HG03521 (cell line): ENCODE measurements around the gene NR4A2.
"Not testable (repeated sequence)": the region's sequence is repeated elsewhere in the genome, so short reads cannot be mapped to it uniquely, and the experiment has no call there.

ENCODE experiments used
- ATAC-seq: cut with Tn5 transposase; IDR thresholded peaks from one replicate; pipeline ENCODE4 v1.9.1; 2021; ENCODE audit warnings: mild to moderate bottlenecking, moderate library complexity; ENCODE audit not compliant: unreplicated experiment

The NR4A2 gene

DNA sequence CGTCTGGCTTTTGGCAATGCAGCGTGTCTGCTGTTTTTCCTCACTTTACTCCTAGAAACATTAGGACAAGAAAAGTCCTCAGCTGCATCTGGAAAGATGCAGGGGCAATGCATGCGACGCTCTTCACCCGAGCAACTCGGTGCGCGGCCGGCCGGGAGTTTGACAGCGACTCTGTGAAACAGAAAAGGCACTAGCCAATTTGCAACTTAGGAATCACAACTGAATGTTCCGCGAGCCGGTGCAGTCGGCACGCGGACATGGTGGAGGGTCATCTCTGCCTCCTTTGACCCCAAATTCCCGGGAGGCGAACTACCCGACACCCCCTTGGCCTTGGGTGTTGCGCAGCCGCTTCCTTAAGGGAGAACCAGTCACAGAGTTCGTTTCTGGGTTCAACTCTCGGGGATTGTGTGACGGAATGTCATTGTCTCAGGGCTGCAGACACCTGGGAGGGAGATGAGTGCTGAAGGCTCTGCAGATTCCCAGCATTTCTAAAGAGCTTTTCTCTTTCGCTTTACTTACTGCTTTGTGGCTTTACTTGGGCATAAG is 9.8 kb downstream of the NR4A2 start:
- ATAC-seq: no peak

DNA sequence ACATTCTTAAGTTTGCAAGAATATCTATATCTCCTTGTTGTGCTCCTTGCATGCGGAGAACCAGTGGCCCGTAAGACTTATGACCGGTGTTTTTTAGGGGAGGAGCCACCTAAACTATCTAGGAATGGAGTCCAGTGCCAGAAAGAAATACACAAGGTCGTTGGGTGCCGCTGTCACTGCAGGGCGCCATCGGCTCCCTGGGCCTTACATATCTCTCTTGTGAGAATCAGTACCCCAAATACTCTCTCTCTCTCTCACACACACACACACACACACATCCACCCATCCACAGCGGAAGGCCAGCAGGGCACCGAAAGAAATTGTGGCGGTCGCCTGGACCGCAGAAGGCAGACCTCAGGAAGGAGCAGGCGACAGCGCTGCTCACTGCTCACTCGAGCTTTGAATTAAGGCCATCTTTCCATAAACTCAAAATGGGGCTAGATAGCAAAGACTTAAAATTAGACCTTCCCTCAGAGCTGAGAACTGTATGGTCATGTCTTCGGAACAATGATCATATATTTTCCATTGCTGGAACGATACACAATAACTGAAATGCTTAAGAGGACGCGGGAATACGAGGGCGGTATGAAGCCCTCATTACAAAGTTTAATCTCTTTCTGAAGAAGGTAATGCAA is 10.4 kb downstream of the NR4A2 start:
- ATAC-seq: no peak

DNA sequence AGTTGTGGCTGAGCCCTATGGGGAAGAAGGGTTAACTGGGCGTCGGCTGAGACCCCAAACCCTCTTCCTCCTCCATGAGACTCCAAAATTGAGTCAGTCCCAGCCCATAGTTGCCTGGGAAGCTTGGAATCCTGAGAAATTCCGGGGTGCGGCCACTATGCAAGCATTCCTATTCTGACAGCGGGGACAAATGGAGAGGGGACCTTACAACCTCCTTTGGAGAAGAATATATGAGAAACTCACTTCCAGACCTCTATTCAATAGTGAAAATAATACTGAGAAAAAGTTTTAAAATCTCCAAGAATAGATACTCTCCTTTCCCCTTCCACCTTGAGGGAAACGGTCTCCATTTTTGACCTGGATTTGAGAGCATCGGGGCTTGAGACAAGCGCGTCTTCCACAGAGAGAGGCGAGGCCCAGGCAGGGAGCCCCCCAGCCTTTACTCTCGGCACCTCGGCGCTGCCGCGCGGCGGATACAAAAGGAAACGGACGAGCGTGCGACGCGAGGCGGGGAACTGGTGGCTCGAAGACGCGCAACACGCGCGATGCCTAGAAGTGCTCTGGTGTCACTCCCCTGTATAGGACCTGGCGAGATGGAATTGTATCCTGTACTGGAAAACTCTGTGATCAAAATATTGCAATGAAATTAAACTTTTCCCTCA is 11.1 kb downstream of the NR4A2 start:
- no peak for ATAC-seq

DNA sequence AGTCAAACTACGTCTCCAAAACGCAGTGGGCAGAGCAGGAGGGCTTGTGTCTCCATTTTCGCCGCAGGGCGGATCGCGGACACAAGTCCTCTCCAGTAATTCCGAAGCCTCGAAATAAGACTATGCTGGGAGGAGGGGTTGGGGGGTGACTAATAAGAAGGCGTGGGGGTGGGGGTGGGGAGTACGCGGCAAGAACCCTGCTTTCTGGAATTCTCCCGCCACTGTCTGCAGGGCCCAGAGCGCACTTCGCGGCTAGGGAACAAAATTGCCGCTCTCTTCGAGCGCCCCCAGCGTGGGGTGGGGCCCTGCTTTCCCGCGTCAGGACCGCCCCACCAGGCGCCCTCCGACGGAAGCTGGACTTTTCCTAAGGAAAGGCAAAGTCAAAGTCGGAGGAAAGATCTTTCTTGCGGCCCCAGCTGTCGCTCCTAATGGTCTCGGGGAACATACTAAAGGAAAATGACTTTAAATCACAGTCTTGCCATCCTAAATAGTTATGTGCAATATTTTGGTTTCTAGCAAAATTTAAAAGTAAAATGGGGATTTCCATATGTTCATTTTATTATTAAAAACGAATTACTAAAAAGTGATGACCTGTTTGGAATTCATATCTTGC is 11.9 kb downstream of the NR4A2 start:
- no peak for ATAC-seq

DNA sequence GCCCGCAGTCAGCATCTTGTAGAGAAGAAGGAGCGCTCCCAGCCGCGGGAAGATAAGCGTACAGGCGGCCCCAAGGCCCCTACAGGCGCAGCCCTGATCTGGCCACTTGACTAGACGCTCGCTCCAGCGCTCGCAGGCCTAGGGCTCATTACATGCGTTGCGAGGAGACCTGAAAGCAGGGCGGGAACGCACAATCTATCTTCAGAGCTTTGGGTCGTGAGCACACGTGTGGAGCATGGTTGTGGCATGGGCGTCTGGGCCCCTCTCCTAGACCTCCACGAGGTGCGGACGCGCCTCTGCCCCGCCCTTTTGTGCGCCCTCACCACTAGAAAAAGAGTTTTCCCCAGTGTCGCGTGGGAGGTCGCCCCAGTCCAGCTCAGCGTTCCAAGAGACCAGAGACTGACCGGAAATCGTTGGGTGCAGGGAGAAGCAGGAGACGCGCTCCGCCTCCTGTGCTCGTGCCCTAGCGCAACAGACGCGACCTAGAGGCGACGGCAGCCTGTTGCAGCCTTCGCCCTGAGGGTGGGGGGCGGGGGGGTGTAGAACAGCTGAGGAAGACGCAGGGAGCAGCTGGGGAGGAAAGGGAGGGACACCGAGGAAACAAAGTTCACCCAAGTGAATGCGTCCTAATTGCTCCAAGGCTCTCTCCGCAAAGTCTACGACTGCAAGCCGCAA is 12.6 kb downstream of the NR4A2 start:
- ATAC-seq: no peak

DNA sequence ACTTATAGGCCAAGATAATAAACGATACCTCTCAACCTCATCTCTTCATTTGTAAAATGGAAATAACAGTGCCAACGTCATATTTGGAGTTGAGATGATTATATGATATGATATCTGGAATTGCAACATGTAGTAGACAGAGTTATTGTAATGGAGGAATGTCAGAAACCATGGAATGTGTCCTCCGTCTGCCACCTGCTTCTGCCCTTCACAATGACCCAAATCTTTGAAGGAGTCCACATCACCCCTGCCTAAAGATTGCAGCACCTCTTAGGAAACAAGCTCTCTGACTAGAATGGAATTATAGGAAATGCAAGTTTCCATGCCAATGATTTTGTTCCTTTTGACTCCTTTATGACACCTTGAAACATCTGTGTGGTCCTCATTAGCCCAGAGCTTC is 14.9 kb downstream of the NR4A2 start:
- no peak for ATAC-seq

DNA sequence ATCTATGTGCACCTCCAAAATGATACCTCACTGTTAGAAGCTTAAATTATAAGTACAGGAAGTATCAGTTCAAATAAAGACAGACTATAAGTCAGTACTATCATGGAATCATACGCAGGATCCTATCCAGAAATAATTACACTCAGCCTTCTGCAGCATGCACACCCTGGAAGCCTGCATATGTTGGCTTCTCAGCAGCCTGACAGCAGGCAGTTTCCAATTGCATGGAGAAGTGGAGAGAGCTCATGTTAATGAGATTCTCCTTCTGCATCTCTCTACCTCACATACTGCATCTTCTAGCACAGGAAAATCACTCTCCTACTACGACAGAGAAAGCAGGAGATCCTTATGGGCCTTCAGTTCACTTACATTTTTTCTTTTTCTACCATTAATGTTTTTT is 20.5 kb downstream of the NR4A2 start:
- ATAC-seq: no peak

DNA sequence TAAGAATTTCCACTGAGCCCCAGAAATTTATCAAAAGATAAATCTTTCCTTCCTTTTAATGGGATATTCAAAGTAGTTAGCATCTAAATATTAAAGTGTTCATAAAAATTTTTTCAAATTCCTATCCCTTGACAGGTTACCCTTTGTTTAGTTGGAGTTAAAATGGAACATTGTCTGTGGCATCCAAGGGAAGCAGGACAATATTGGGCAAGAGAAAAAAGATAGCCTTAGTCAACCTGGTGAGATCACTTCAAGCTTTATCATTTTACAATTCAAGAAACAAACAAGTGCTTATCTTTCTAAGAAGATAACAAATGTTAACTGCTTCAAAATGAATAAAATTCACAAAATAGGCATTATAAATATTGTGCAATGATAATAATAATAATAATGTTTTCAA is 21.7 kb downstream of the NR4A2 start:
- no peak for ATAC-seq

DNA sequence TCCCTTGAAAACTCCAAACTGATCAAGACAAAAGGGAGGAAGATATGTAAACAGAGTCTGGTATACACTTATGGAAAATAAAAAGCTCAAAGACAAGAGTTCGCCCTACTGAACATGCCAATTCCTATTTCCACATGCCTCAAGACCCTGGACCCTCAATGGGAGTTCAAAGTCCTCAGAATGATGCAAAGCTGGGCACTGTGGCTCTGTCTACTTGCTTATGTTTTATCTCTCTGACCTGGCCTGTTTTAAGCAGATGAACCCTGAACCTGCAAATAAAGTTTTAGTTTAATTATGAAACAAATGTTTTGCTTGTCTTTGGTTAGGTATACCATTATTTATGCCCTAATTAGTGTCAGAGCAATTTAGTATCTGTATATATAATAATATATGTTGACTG is 22.6 kb downstream of the NR4A2 start:
- ATAC-seq: no peak

DNA sequence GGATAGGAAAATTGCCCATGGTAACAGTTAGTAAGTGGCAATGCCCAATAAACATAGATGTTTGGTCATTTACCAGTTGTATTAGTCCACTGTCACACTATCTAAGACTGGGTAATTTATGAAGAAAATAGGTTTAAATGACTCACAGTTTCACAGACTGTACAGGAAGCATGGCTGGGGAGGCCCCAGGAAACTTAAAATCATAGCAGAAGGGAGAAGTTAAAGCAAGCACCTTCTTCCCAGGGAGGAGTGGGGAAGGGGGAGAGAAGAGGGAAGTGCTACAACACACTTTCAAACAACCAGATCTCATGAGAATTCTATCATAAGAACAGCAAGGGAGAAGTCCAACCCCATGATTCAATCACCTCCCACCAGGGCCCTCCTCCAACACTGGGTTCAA is 23.4 kb downstream of the NR4A2 start:
- ATAC-seq: no peak

DNA sequence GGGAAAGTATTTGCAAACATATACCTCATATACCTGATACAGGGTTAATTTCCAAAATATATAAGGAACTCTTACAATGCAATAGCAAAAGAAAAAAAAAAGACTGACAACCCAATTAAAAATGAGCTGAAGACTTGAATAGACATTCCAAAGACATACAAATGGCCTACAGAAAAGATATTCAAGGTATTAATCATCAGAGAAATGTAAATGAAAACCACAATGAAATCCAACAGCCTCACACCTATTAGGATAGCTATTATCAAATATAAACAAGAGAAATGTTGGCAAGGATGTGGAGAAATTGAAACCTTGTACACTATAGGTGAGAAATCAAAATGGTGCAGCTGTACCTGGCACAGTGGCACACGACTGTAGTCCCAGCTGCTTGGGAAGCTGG is 25.7 kb downstream of the NR4A2 start:
- no peak for ATAC-seq

DNA sequence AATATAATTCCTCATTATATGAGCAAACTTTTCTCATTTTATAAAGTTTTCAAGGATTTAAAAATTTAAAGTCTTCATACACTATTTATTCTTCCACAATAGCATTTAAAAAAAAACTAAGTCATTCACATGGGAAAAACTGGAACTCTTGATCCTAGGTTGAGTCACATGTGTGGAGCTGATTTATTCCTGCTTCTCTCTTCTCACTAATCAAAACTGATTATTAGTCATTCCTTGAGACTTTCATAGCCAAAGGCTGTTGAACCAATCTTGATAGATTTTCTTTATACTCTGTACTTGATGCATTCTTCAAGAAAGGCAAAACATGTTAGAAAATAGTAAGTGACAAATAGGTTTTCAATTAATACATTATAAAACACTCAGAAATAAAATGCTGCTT is 27.4 kb downstream of the NR4A2 start:
- no peak for ATAC-seq

DNA sequence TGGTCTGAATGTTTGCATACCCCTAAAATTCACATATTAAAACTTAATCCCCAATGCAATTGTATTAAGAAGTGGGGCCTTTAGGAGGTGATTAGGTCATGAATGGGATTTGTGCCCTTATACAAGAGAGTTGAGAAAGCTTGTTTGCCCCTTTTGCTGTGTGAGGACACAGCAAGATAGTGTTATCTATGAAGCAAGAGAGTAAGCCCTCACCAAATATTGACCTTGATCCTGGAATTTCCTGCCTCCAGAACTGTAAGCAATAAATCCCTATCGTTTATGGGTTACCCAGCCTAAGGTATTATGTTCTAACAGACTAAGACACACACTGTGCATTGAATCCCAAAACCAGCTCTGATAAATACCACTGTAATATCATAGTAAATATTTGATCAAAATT is 32.2 kb downstream of the NR4A2 start:
- no peak for ATAC-seq

DNA sequence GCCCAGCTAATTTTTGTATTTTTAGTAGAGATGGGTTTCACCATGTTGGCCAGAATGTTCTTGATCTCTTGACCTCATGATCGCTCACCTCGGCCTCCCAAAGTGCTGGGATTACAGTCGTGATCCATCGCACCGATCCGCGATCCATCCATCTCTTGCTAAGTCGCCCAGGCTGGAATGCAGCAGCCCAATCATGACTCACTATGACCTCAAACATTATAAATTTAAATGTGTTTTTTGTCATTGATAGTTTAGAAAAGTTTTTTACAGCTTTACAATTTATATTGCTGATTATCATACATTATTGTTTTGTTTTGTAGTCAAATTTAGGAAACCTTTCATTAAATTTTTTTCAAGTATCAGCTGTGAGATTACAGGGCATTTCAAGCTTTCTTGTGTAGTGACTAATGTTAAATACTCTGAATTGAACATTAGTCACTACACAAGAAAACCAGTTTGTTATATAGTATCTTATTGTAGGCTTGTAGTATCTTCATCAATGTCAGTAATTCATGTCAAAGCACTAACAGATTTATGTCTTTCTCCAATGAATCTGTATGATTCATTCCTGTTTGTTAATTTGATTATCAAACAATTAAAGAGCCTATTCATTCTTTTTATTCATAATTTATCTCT is 37.5 kb downstream of the NR4A2 start:
- no peak for ATAC-seq

DNA sequence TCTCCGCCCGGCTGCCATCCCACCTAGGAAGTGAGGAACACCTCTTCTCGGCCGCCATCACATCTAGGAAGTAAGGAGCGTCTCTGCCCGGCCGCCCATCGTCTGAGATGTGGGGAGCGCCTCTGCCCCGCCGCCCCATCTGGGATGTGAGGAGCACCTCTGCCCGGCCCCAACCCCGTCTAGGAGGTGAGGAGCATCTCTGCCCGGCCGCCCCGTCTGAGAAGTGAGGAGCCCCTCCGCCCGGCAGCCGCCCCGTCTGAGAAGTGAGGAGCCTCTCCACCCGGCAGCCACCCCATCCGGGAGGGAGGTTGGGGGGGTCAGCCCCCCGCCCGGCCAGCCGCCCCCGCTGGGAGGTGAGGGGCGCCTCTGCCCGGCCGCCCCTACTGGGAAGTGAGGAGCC is 39.1 kb downstream of the NR4A2 start:
- ATAC-seq: not testable (repeated sequence)

DNA sequence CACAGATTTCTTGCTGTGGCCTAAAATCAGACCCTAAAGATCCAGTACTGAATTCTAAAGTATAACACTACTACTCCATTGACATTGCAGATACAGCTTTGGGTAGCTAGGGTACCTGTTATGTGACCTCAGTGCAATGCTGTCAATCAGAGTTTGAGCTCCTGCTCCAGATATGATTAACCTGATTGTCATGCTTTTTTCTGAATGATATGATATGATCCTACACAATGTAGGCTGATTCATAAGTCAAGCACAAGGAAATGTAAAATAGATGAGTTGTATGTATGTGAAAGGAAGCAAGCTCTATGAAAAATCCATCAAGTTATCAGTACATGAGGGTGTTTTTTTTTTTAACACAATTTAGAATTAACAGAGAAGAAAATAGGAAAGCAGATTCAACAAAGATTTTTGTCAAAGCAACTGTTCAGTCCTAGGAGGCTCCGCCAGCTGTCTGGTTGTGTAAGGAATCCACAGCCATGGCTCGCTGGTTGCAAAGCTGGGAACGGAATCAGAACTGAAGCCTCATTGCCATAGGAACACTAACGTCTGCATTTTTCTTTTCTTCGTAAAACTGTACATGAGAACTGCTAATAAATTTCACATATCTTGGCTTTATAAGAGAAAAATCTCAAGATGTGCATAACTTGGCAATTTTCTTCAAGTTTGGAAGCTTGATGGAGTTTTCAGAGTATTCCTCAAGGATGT is 52.9 kb downstream of the NR4A2 start:
- no peak for ATAC-seq
